IMR-90 (cell line): ENCODE measurements around the gene MMD2. TPM values are rescaled to one million over a fixed set of nuclear protein-coding genes. Genes with fewer than 3 reads are reported as not detected.

Source experiments
- ATAC-seq: fragments of 200-7000 bp; cut with Tn5 transposase; 2 replicates; pipeline ENCODE4 v1.9.1; 2020; ENCODE audit warnings: low read depth, mild to moderate bottlenecking, moderate library complexity
- BruUV-seq: library from RNA; stranded (reverse); fragments of 400-500 nt; replicated peaks from 2 replicates; lab custom pipeline; 2021; lab: Mats Ljungman, UMichigan
- CTCF ChIA-PET: fragments of 300-600 bp; formaldehyde crosslinking; extraction: SDS; loops from one replicate; lab custom pipeline; 2021; ENCODE audit warnings: antibody characterized with exemption; lab: Yijun Ruan, JAX
- POLR2A ChIA-PET: fragments of 300-600 bp; sonication (Branson Sonifier 250); formaldehyde crosslinking; loops from one replicate; lab custom pipeline; 2022; ENCODE audit warnings: antibody characterized with exemption; ENCODE audit not compliant: unreplicated experiment; lab: Charles Lee
- DNase-seq: peaks from one replicate; pipeline ENCODE4 v3.0.0; 2013
- H2AFZ ChIP-seq: replicated peaks from 2 replicates; pipeline ENCODE3; 2013; ENCODE audit warnings: low read length, mild to moderate bottlenecking; ENCODE audit not compliant: poor library complexity
- H2AK5ac ChIP-seq: 2 replicates; pipeline ENCODE4 v1.6.1; 2013; ENCODE audit warnings: low read depth, low read length, inconsistent platforms
- H2AK9ac ChIP-seq: replicated peaks from 2 replicates; pipeline ENCODE3; 2013; ENCODE audit warnings: mild to moderate bottlenecking, low read depth, low read length, moderate library complexity; ENCODE audit not compliant: poor library complexity
- H2BK120ac ChIP-seq: 2 replicates; pipeline ENCODE4 v1.6.1; 2013; ENCODE audit warnings: low read depth, low read length, inconsistent platforms
- H2BK15ac ChIP-seq: 3 replicates; pipeline ENCODE4 v1.6.1; 2013; ENCODE audit warnings: low read depth, low read length, inconsistent platforms
- H2BK20ac ChIP-seq: 2 replicates; pipeline ENCODE4 v1.6.1; 2013; ENCODE audit warnings: low read depth, mild to moderate bottlenecking, inconsistent platforms, low read length, moderate library complexity
- H2BK5ac ChIP-seq: 2 replicates; pipeline ENCODE4 v1.6.1; 2013; ENCODE audit warnings: mild to moderate bottlenecking, low read depth, low read length, inconsistent platforms; ENCODE audit not compliant: poor library complexity, severe bottlenecking
- H3K14ac ChIP-seq: replicated peaks from 2 replicates; pipeline ENCODE4 v1.6.1; 2013; ENCODE audit warnings: low read depth, low read length, inconsistent platforms
- H3K18ac ChIP-seq: 2 replicates; pipeline ENCODE4 v1.6.1; 2013; ENCODE audit warnings: low read depth, low read length, control low read depth
- H3K23ac ChIP-seq: 2 replicates; pipeline ENCODE4 v1.6.1; 2013; ENCODE audit warnings: low read depth, low read length, inconsistent platforms
- H3K27ac ChIP-seq: 2 replicates; pipeline ENCODE4 v1.5.1; 2013; ENCODE audit warnings: mild to moderate bottlenecking, control low read depth, low read length; ENCODE audit not compliant: insufficient read depth
- H3K27me3 ChIP-seq: 2 replicates; pipeline ENCODE4 v1.6.1; 2013; ENCODE audit warnings: low read length; ENCODE audit not compliant: control insufficient read depth, insufficient read depth
- H3K36me3 ChIP-seq: 2 replicates; pipeline ENCODE4 v1.6.1; 2013; ENCODE audit warnings: low read length, mixed read lengths; ENCODE audit not compliant: control insufficient read depth, insufficient read depth
- H3K4ac ChIP-seq: 2 replicates; pipeline ENCODE4 v1.6.1; 2013; ENCODE audit warnings: low read depth, low read length, inconsistent platforms
- H3K4me1 ChIP-seq: 2 replicates; pipeline ENCODE4 v1.6.1; 2013; ENCODE audit warnings: low read length, mixed read lengths; ENCODE audit not compliant: control insufficient read depth, insufficient read depth
- H3K4me2 ChIP-seq: 2 replicates; pipeline ENCODE4 v1.6.1; 2013; ENCODE audit warnings: low read depth, mild to moderate bottlenecking, control low read depth, low read length, moderate library complexity
- H3K4me3 ChIP-seq: 2 replicates; pipeline ENCODE4 v1.5.1; 2013; ENCODE audit warnings: low read depth, mild to moderate bottlenecking, control low read depth, low read length, moderate library complexity; ENCODE audit not compliant: insufficient read depth
- H3K56ac ChIP-seq: 2 replicates; pipeline ENCODE4 v1.6.1; 2013; ENCODE audit warnings: low read length, inconsistent platforms; ENCODE audit not compliant: insufficient read depth; ENCODE audit errors: extremely low read depth
- H3K79me1 ChIP-seq, 2 experiments: 2 replicates each; pipeline ENCODE4 v1.6.1; 2013; ENCODE audit warnings: low read length in 2 of 2, inconsistent platforms in 1 of 2, low read depth in 1 of 2
- H3K9ac ChIP-seq: 2 replicates; pipeline ENCODE4 v1.6.1; 2013; ENCODE audit warnings: low read depth, low read length, control low read depth
- H3K9me1 ChIP-seq: 2 replicates; pipeline ENCODE4 v1.6.1; 2013; ENCODE audit warnings: low read length, inconsistent platforms; ENCODE audit not compliant: insufficient read depth
- H3K9me3 ChIP-seq: 2 replicates; pipeline ENCODE4 v1.6.1; 2013; ENCODE audit warnings: low read length; ENCODE audit not compliant: control insufficient read depth, insufficient read depth
- H4K20me1 ChIP-seq: 2 replicates; pipeline ENCODE4 v1.6.1; 2013; ENCODE audit warnings: low read length, inconsistent platforms; ENCODE audit not compliant: insufficient read depth
- H4K5ac ChIP-seq: 2 replicates; pipeline ENCODE4 v1.6.1; 2013; ENCODE audit warnings: mild to moderate bottlenecking, low read depth, low read length, control low read depth
- H4K8ac ChIP-seq, 2 experiments: 2 replicates each; pipeline ENCODE4 v1.6.1; 2013; ENCODE audit warnings: low read depth in 2 of 2, low read length in 2 of 2, control low read depth in 1 of 2, inconsistent platforms in 1 of 2
- H4K91ac ChIP-seq: 2 replicates; pipeline ENCODE4 v1.6.1; 2013; ENCODE audit warnings: low read depth, low read length, inconsistent platforms; ENCODE audit not compliant: insufficient read depth
- BHLHE40 ChIP-seq: fragments of 150-350 bp; IDR thresholded peaks from 2 replicates; pipeline ENCODE4 v1.6.1; 2016; ENCODE audit warnings: mild to moderate bottlenecking, low read depth, low read length
- CEBPB ChIP-seq: IDR thresholded peaks from 2 replicates; pipeline ENCODE4 v1.6.1; 2012; ENCODE audit warnings: low read depth, low read length, improper control_type of control experiment
- CHD1 ChIP-seq: IDR thresholded peaks from 2 replicates; pipeline ENCODE4 v1.6.1; 2012; ENCODE audit warnings: low read depth, low read length, improper control_type of control experiment
- FOS ChIP-seq: fragments of 150-350 bp; IDR thresholded peaks from 2 replicates; pipeline ENCODE4 v1.6.1; 2016; ENCODE audit warnings: low read depth, low read length
- MAFK ChIP-seq: IDR thresholded peaks from 2 replicates; pipeline ENCODE4 v1.6.1; 2012; ENCODE audit warnings: low read depth, low read length, improper control_type of control experiment
- MAZ ChIP-seq: IDR thresholded peaks from 2 replicates; pipeline ENCODE4 v1.6.1; 2012; ENCODE audit warnings: low read depth, mild to moderate bottlenecking, low read length, improper control_type of control experiment, moderate library complexity, borderline replicate concordance
- MXI1 ChIP-seq: IDR thresholded peaks from 2 replicates; pipeline ENCODE4 v1.6.1; 2012; ENCODE audit warnings: low read depth, mild to moderate bottlenecking, low read length, moderate library complexity, borderline replicate concordance
- NFE2L2 ChIP-seq: fragments of 150-350 bp; IDR thresholded peaks from 2 replicates; pipeline ENCODE4 v1.6.1; 2016; ENCODE audit warnings: low read depth, mild to moderate bottlenecking, low read length
- POLR2A ChIP-seq: IDR thresholded peaks from 2 replicates; pipeline ENCODE4 v1.6.1; 2012; ENCODE audit warnings: mild to moderate bottlenecking, low read depth, low read length
- RAD21 ChIP-seq: IDR thresholded peaks from 2 replicates; pipeline ENCODE4 v1.6.1; 2012; ENCODE audit warnings: low read length, improper control_type of control experiment
- RCOR1 ChIP-seq: IDR thresholded peaks from 2 replicates; pipeline ENCODE4 v1.6.1; 2012; ENCODE audit warnings: mild to moderate bottlenecking, low read length, improper control_type of control experiment; ENCODE audit not compliant: insufficient replicate concordance
- RFX5 ChIP-seq: IDR thresholded peaks from 2 replicates; pipeline ENCODE4 v1.8.0; 2012; ENCODE audit warnings: low read depth, mild to moderate bottlenecking, low read length, moderate library complexity
- SMC3 ChIP-seq: fragments of 150-350 bp; IDR thresholded peaks from 2 replicates; pipeline ENCODE4 v1.6.1; 2016; ENCODE audit warnings: low read depth, mild to moderate bottlenecking, antibody characterized with exemption, low read length, moderate library complexity
- WGBS, 2 experiments: methylation state at CpG; one replicate each; pipeline versions ENCODE4 v1.1.5 to v1.1.7; 2013; ENCODE audit warnings: missing lambda C conversion rate in 2 of 2; ENCODE audit not compliant: insufficient read length in 1 of 2; ENCODE audit errors: extremely low coverage in 2 of 2; 5-methylcytosine and 5-hydroxymethylcytosine counted together
- dilution Hi-C: fragments of 300-500 bp; cut with HindIII; formaldehyde crosslinking; loops from one replicate; pipeline ENCODE4 v1.14.3; 2018; ENCODE audit warnings: low sequenced_read_pairs; ENCODE audit not compliant: unreplicated experiment
- in situ Hi-C: fragments of 300-500 bp; cut with MboI; formaldehyde crosslinking; loops from 3 replicates; pipeline ENCODE4 v1.14.3; 2019; ENCODE audit warnings: low sequenced_read_pairs, inconsistent platforms, mixed read lengths
- intact Hi-C: fragments of 100-400 bp; cut with micrococcal nuclease; formaldehyde crosslinking; loops from 2 replicates; pipeline ENCODE4 v1.10.0; 2022
- polyA plus RNA-seq, 3 experiments: library from polyadenylated mRNA; depleted of rRNA; stranded (reverse); fragments of >200 nt; gene quantifications; 2 replicates each; pipeline ENCODE4 v1.2.3, GENCODE V29; 2012; ENCODE audit warnings: low replicate concordance in 1 of 3
- total RNA-seq: library from RNA; depleted of rRNA; stranded (reverse); fragments of >200 nt; gene quantifications from 2 replicates; pipeline ENCODE4 v1.2.3, GENCODE V29; 2012
- TF ChIP-seq, protein P1 (sequence below): conservative IDR thresholded peaks from 2 replicates; pipeline ENCODE4 v1.5.1; 2012; ENCODE audit warnings: mild to moderate bottlenecking, low read depth, low read length, improper control_type of control experiment
- TF ChIP-seq, protein P2 (sequence below): fragments of 150-350 bp; IDR thresholded peaks from 2 replicates; pipeline ENCODE4 v1.6.1; 2016; ENCODE audit warnings: low read depth, mild to moderate bottlenecking, low read length, moderate library complexity, borderline replicate concordance
- TF ChIP-seq, protein P3 (sequence below): fragments of 150-350 bp; IDR thresholded peaks from 2 replicates; pipeline ENCODE4 v1.6.1; 2017; ENCODE audit warnings: mild to moderate bottlenecking, antibody characterized with exemption, low read length, low read depth

MMD2 gene
- total and polyA plus RNA-seq, 2 of the 4 experiments (the other 2 are of a cell fraction) = not detected

- Histone ChIP-seq H3K4me3 (no peak overlapping the region), H3K14ac (no peak overlapping the region), H3K23ac (no peak overlapping the region), H3K36me3 (no peaks in the 10 kb centered on the region), H3K4me2 (no peak overlapping the region), H3K4me1 (no peaks in the 10 kb centered on the region), H4K20me1 (no peaks in the 10 kb centered on the region), H4K91ac (no peak overlapping the region), H3K9me1 (no peaks in the 10 kb centered on the region), H4K8ac (no peak overlapping the region), H3K27ac (no peak overlapping the region), H3K56ac (no peak overlapping the region), H3K18ac (no peak overlapping the region), H3K4ac (no peak overlapping the region), H2AK5ac (no peak overlapping the region), H2AK9ac (no peak overlapping the region), H2BK15ac (no peak overlapping the region), H3K79me1 (no peaks in the 10 kb centered on the region), H2BK120ac (no peak overlapping the region), H2AFZ (no peak overlapping the region), H2BK20ac (no peak overlapping the region), H2BK5ac (no peak overlapping the region), H3K27me3 (no peaks in the 10 kb centered on the region; the same call in 1 of the 2 replicates), H3K9me3 (no peaks in the 10 kb centered on the region), H3K9ac (no peak overlapping the region), H4K5ac (no peak overlapping the region)
- in situ Hi-C loops = no loop called here
- TF ChIP-seq, protein P1, sequence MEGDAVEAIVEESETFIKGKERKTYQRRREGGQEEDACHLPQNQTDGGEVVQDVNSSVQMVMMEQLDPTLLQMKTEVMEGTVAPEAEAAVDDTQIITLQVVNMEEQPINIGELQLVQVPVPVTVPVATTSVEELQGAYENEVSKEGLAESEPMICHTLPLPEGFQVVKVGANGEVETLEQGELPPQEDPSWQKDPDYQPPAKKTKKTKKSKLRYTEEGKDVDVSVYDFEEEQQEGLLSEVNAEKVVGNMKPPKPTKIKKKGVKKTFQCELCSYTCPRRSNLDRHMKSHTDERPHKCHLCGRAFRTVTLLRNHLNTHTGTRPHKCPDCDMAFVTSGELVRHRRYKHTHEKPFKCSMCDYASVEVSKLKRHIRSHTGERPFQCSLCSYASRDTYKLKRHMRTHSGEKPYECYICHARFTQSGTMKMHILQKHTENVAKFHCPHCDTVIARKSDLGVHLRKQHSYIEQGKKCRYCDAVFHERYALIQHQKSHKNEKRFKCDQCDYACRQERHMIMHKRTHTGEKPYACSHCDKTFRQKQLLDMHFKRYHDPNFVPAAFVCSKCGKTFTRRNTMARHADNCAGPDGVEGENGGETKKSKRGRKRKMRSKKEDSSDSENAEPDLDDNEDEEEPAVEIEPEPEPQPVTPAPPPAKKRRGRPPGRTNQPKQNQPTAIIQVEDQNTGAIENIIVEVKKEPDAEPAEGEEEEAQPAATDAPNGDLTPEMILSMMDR = no peak
- TF ChIP-seq SMC3 = no peak
- TF ChIP-seq POLR2A = no peak
- TF ChIP-seq RCOR1 = no peak
- TF ChIP-seq, protein P2, sequence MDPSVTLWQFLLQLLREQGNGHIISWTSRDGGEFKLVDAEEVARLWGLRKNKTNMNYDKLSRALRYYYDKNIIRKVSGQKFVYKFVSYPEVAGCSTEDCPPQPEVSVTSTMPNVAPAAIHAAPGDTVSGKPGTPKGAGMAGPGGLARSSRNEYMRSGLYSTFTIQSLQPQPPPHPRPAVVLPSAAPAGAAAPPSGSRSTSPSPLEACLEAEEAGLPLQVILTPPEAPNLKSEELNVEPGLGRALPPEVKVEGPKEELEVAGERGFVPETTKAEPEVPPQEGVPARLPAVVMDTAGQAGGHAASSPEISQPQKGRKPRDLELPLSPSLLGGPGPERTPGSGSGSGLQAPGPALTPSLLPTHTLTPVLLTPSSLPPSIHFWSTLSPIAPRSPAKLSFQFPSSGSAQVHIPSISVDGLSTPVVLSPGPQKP = no peak
- no peak for TF ChIP-seq MAZ
- TF ChIP-seq, protein P3, sequence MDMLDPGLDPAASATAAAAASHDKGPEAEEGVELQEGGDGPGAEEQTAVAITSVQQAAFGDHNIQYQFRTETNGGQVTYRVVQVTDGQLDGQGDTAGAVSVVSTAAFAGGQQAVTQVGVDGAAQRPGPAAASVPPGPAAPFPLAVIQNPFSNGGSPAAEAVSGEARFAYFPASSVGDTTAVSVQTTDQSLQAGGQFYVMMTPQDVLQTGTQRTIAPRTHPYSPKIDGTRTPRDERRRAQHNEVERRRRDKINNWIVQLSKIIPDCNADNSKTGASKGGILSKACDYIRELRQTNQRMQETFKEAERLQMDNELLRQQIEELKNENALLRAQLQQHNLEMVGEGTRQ = no peak
- TF ChIP-seq CHD1 = no peak
- TF ChIP-seq MAFK = no peak
- TF ChIP-seq FOS = no peak
- TF ChIP-seq MXI1 = no peak
- TF ChIP-seq RFX5 = no peak
- no peak for TF ChIP-seq CEBPB
- TF ChIP-seq NFE2L2 = no peak
- no peak for TF ChIP-seq RAD21
- TF ChIP-seq BHLHE40 = no peak
- dilution Hi-C loops = no loop called here
- BruUV-seq = no TSS peak
- no peak for DNase-seq
- POLR2A ChIA-PET = no interaction called here
- intact Hi-C loops = no loop called here
- CTCF ChIA-PET = no interaction called here
- ATAC-seq = no peak
- WGBS, 2 experiments = 58% methylated on average over 2 of the region's 4 CpGs; no CpG with 5 or more reads in 1 of the 2 experiments
Measured at GRCh38 chr7:4944939-4945338, 14.0 kb downstream of the MMD2 start.
